ENCODE results near the gene RANBP6. TPM values are rescaled to one million over a fixed set of nuclear protein-coding genes. Genes with fewer than 3 reads are reported as not detected.

RANBP6 gene

DNA sequence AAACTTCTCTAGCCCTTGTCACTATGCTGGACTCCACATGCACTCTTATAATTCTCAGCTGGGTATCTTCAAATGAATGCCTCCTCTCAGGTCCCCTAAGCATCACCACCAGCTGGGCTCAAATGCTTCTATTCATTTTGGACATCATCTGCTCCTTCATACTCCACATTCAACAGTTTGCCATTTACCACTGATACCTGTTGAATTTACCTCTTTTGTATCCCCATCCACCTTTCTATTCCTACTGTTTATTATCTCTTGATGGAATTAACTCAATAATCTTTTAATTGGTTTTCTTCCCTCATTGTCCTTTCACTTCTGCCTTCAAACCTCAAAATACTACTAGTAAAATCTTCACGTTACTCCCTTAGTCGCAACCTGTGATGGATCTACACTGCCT lies 14.5 kb downstream of the RANBP6 start:
- peaks cover 10% of the 10 kb centered on the region for H3K4me1 ChIP-seq (ENCODE audit: control insufficient read depth, insufficient read depth, low read length)
- H3K9me3 ChIP-seq (replicated peaks; ENCODE audit: low read length) = no peaks in the 10 kb centered on the region
- H3K36me3 ChIP-seq (ENCODE audit: insufficient read depth, low read length) = peaks cover 13% of the 10 kb centered on the region
- H3K27me3 ChIP-seq (ENCODE audit: control insufficient read depth, insufficient read depth, low read length) = no peaks in the 10 kb centered on the region
- H3K4me3 ChIP-seq (ENCODE audit: low read length) = no peak overlapping the region
- H3K4me2 ChIP-seq (ENCODE audit: low read length) = no peak overlapping the region
- no peak overlapping the region for H3K9ac ChIP-seq (ENCODE audit: low read depth, low read length)

DNA sequence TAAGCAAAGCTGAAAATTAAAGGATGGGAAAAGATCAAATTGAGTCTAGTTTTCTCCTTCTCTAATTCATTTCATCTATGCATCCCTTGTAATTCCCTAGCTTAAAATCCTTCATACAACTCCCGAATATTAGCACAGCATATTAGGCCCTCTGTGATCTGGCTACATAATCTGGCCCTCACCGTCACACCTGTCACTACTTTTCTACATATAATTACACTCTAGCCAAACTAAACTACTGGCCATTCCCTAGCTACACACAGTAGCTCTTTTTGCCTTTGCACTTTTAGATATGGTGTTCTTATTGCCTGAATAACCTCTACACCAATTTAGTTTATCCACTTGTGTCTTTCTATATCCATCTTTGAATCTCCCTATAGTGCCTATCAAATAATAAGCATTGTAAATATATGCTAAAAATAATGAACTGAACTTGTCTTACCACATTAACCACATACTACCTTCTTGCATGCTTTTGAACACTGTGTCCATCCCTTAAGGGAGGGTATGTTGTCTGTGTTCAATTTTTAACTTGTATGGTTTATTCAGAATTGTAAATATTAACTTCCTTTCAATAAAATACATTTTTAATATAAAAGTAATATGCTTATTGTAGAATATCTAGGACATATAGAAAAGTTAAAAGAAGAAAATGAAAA lies 15.9 kb downstream of the RANBP6 start:
- Histone ChIP-seq H3K27me3 (ENCODE audit: control insufficient read depth, insufficient read depth, low read length) (no peaks in the 10 kb centered on the region), H3K9me3 (replicated peaks; ENCODE audit: low read length) (no peaks in the 10 kb centered on the region), H3K4me2 (ENCODE audit: low read length) (no peak overlapping the region), H3K9ac (ENCODE audit: low read depth, low read length) (no peak overlapping the region), H3K36me3 (ENCODE audit: insufficient read depth, low read length) (peaks cover 5% of the 10 kb centered on the region), H3K4me3 (ENCODE audit: low read length) (no peak overlapping the region), H3K4me1 (ENCODE audit: control insufficient read depth, insufficient read depth, low read length) (no peaks in the 10 kb centered on the region)

DNA sequence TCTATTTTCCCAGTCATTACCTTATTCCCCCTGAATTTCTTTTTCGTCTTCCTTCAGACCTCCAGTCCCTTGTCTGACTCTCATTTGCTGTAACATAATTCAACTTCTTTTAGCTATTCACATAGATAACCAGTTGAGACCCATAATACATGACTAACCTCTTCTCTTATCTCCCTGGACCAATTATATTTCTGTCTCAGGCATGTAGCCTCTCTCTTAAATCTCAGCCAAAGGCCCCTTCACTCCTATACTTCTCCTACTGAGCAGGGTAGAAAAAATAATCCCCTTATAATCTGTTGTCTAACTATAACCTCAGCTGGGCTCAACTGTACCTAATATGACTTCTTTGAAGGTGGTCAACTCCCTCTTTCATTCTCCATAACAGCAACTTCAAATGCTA lies 20.9 kb downstream of the RANBP6 start:
- Histone ChIP-seq H3K27me3 (ENCODE audit: control insufficient read depth, insufficient read depth, low read length) (no peaks in the 10 kb centered on the region), H3K4me3 (ENCODE audit: low read length) (no peak overlapping the region), H3K9me3 (replicated peaks; ENCODE audit: low read length) (no peaks in the 10 kb centered on the region), H3K9ac (ENCODE audit: low read depth, low read length) (no peak overlapping the region), H3K4me2 (ENCODE audit: low read length) (no peak overlapping the region), H3K4me1 (ENCODE audit: control insufficient read depth, insufficient read depth, low read length) (no peaks in the 10 kb centered on the region), H3K36me3 (ENCODE audit: insufficient read depth, low read length) (no peaks in the 10 kb centered on the region)

DNA sequence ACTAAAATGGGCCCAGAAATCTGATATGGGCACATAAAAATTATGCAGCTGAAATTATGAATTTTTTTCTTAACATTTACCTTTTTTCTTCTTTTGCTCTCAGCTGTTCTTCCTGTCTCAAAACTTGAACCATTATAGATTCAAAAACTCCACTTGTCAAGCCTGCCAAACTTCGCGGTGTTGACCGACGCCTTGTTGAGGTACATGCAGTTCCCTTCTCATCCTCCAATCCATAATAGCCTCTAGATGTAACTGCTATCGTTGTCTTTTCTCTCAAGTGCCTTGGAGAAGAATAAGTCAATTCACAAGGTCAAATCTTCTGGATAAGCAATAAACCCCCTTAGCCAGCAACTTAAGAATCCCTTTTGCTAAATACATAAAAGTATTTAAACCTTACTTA lies 27.2 kb downstream of the RANBP6 start:
- Histone ChIP-seq H3K4me1 (ENCODE audit: control insufficient read depth, insufficient read depth, low read length) (no peaks in the 10 kb centered on the region), H3K4me3 (ENCODE audit: low read length) (no peak overlapping the region), H3K27me3 (ENCODE audit: control insufficient read depth, insufficient read depth, low read length) (no peaks in the 10 kb centered on the region), H3K4me2 (ENCODE audit: low read length) (no peak overlapping the region), H3K36me3 (ENCODE audit: insufficient read depth, low read length) (peaks cover 8% of the 10 kb centered on the region), H3K9ac (ENCODE audit: low read depth, low read length) (no peak overlapping the region), H3K9me3 (replicated peaks; ENCODE audit: low read length) (no peaks in the 10 kb centered on the region)

DNA sequence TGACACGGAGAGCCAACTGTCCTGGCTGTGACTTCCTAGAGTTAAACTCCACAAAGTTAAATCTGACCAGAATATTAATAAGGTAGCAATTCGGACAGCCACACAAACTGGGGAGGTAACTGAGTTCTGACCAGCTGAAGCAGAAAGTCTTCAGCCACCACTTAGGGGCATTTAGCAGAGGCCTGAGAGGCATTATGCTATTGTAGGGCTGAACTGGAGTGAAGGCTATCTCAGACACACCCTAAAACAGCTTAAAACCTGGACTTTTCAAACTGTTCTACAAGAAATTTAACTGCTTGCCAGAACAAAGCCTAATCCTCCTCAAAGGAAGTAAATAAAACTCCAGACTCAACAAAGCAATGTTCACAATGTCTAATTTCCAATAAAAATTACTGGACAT lies 32.4 kb downstream of the RANBP6 start:
- Histone ChIP-seq H3K36me3 (ENCODE audit: insufficient read depth, low read length) (peaks cover 13% of the 10 kb centered on the region), H3K4me2 (ENCODE audit: low read length) (no peak overlapping the region), H3K4me1 (ENCODE audit: control insufficient read depth, insufficient read depth, low read length) (no peaks in the 10 kb centered on the region), H3K27me3 (ENCODE audit: control insufficient read depth, insufficient read depth, low read length) (no peaks in the 10 kb centered on the region), H3K4me3 (ENCODE audit: low read length) (no peak overlapping the region), H3K9me3 (replicated peaks; ENCODE audit: low read length) (no peaks in the 10 kb centered on the region), H3K9ac (ENCODE audit: low read depth, low read length) (no peak overlapping the region)

DNA sequence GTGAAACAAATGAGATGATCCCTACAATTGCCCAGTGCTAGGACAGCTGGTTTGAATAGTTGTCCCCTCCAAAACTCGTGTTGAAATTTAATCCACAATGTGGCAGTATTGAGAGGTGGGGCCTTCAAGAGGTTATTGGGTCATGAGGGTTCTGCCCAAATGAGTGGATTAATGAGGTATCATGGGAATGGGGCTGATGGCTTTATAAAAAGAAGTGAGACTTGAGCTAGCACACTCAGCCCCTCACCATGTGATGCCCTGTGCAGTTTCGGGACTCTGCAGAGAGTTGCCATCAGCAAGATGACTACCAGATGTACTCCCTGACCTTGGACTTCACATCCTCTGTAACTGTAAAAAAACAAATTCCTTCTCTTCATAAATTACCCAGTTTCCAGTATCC lies 33.1 kb downstream of the RANBP6 start:
- Histone ChIP-seq H3K9ac (ENCODE audit: low read depth, low read length) (no peak overlapping the region), H3K4me3 (ENCODE audit: low read length) (no peak overlapping the region), H3K9me3 (replicated peaks; ENCODE audit: low read length) (no peaks in the 10 kb centered on the region), H3K4me1 (ENCODE audit: control insufficient read depth, insufficient read depth, low read length) (no peaks in the 10 kb centered on the region), H3K27me3 (ENCODE audit: control insufficient read depth, insufficient read depth, low read length) (no peaks in the 10 kb centered on the region), H3K4me2 (ENCODE audit: low read length) (no peak overlapping the region), H3K36me3 (ENCODE audit: insufficient read depth, low read length) (peaks cover 8% of the 10 kb centered on the region)

DNA sequence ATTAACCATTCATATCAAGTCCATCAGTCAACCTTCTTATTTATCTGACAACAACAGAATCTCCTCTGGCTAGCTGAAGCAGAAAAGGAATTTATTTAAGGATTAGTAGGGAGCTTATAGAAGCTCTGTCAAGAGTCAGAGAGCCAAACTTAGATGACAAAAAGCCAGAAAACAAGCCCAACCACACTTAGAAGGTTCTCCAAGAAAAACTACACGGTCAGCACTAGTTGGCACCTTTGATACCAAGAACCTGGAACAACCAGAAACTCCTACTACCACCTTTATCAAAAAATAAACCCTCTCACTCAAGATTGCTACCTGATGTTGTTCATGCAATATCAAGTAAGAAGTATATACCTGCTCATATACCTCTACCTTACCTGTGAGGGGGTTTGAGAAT lies 36.9 kb downstream of the RANBP6 start:
- Histone ChIP-seq H3K27me3 (ENCODE audit: control insufficient read depth, insufficient read depth, low read length) (no peaks in the 10 kb centered on the region), H3K4me2 (ENCODE audit: low read length) (no peak overlapping the region), H3K36me3 (ENCODE audit: insufficient read depth, low read length) (peaks cover 13% of the 10 kb centered on the region), H3K9ac (ENCODE audit: low read depth, low read length) (no peak overlapping the region), H3K4me3 (ENCODE audit: low read length) (no peak overlapping the region), H3K4me1 (ENCODE audit: control insufficient read depth, insufficient read depth, low read length) (no peaks in the 10 kb centered on the region), H3K9me3 (replicated peaks; ENCODE audit: low read length) (no peaks in the 10 kb centered on the region)

DNA sequence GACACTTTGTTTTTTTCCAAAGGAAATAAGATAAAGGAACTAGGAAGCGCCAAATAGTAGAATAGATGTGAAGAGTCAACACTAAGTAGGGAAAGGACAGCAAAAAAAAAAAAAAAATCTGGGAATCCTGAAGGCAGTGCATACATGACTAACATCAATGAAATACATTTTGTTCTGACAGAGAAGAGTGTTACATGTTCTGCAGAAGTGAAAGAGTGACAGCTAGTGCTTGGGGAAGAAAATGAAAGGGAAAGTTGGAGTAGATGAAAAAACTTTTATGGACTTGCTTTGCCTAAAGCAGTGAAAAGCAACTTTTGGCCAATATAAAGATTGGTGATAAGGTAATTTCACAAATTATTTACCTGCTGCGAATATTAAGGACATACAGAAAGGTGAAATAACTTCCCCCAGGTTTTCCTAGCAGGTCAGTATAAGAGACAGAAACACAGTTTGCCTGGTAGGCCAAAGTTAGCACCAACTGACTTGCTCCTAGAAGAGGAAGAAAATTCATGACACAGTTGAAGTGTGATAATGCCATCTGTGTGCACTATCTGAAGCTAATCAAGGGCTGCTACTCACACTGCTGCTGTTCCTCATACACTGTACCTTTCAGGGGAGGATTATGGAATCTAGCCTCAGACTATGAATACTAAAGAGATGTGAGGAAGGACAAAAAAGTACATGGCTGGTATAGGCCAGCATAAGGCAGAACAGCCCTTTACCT lies 38.6 kb downstream of the RANBP6 start:
- no peaks in the 10 kb centered on the region for H3K27me3 ChIP-seq (ENCODE audit: control insufficient read depth, insufficient read depth, low read length)
- H3K36me3 ChIP-seq (ENCODE audit: insufficient read depth, low read length) = peaks cover 5% of the 10 kb centered on the region
- H3K4me1 ChIP-seq (ENCODE audit: control insufficient read depth, insufficient read depth, low read length) = peaks cover 3% of the 10 kb centered on the region

DNA sequence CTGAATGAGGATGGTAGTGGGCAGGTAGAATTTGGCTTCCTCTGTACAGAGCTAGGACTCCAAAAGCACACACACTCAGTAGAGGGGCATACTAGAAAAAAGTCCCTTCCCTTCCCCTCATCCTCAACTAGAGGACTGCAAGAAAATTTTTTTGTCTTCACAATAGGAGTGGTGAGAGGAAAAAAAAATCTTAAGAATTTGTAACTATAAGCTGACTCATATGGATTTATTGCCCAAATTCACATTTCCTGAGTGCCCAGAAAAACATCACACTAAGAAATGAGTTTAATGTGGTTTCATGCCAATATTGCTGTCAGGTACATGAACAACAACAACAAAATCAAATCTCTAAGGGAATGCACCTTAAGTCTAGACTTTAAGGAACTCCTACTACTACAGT lies 43.7 kb downstream of the RANBP6 start:
- Histone ChIP-seq H3K4me3 (ENCODE audit: low read length) (no peak overlapping the region), H3K36me3 (ENCODE audit: insufficient read depth, low read length) (peaks cover 12% of the 10 kb centered on the region), H3K4me1 (ENCODE audit: control insufficient read depth, insufficient read depth, low read length) (peaks cover 13% of the 10 kb centered on the region), H3K27me3 (ENCODE audit: control insufficient read depth, insufficient read depth, low read length) (no peaks in the 10 kb centered on the region), H3K4me2 (ENCODE audit: low read length) (peak overlapping the region; percentile 53), H3K9ac (ENCODE audit: low read depth, low read length) (no peak overlapping the region), H3K9me3 (replicated peaks; ENCODE audit: low read length) (no peaks in the 10 kb centered on the region)

More for the DNA sequence above, 38.6 kb downstream of the RANBP6 start:
- Histone ChIP-seq H3K9ac (ENCODE audit: low read depth, low read length) (no peak overlapping the region), H3K4me3 (ENCODE audit: low read length) (no peak overlapping the region), H3K4me2 (ENCODE audit: low read length) (no peak overlapping the region), H3K9me3 (replicated peaks; ENCODE audit: low read length) (no peaks in the 10 kb centered on the region)

Small RNA genes lying within 50 kb of the gene (small RNA-seq; reads per million reads assigned to genes)
- gene MIR4665 = not detected

Data from skeletal muscle satellite cell (primary cell).